HCT116 (cell line): ENCODE data around the gene TMEM164.

Source experiments
- ATF3 ChIP-seq: IDR thresholded peaks from 2 replicates; pipeline ENCODE4 v1.6.1; 2012
- CTCF ChIP-seq, 3 experiments: fragments of 200-600 bp in 1 of 3; sonication (generic) in 1 of 3; IDR thresholded peaks in 2 of 3; conservative IDR thresholded peaks in 1 of 3; 2 replicates each; pipeline ENCODE4 v1.5.1; 2012 to 2017; ENCODE audit warnings: low read depth in 2 of 3, low read length in 2 of 3, antibody characterized with exemption in 1 of 3, borderline replicate concordance in 1 of 3, control low read depth in 1 of 3, mild to moderate bottlenecking in 1 of 3, mixed read lengths in 1 of 3, mixed run types in 1 of 3, moderate library complexity in 1 of 3; ENCODE audit not compliant: insufficient read depth in 1 of 3
- EZH2 ChIP-seq: fragments of 200-600 bp; sonication (generic); IDR thresholded peaks from 2 replicates; pipeline ENCODE4 v1.6.1; 2017; ENCODE audit warnings: antibody characterized with exemption, mixed run types
- JUND ChIP-seq: IDR thresholded peaks from 2 replicates; pipeline ENCODE4 v1.6.1; 2012

GRCh38 chrX:110022599-110023448, 19.9 kb downstream of the TMEM164 start:
- TF ChIP-seq EZH2: no peak
- no peak for TF ChIP-seq JUND
- no peak for TF ChIP-seq CTCF (IDR thresholded peaks at IDR 0.05 in 2 of 3, conservative IDR thresholded peaks at IDR 0.05 in 1 of 3; ENCODE audit: borderline replicate concordance in 1 of 3, insufficient read depth in 1 of 3, low read depth in 2 of 3, low read length in 2 of 3)
- TF ChIP-seq ATF3: no peak
